Uterus (tissue), 4 donors: ENCODE data around the gene RAD51AP1. TPM values are rescaled to one million over a fixed set of nuclear protein-coding genes. Genes with fewer than 3 reads are reported as not detected.

ENCODE experiments used
- DNase-seq, 2 donors: peaks; one replicate each; pipeline ENCODE4 v3.0.0-alpha.2; 2019 to 2020
- H3K27ac ChIP-seq, 2 donors: fragments of 200-600 bp; sonication (generic); 1 replicate in 1 of 2; 2 replicates in 1 of 2; pipeline ENCODE4 v1.5.1; 2016 to 2018
- H3K27me3 ChIP-seq, 2 donors: fragments of 200-600 bp; sonication (generic); one replicate each; pipeline ENCODE4 v1.5.1; 2018 to 2019; ENCODE audit warnings: control low read depth in 1 of 2
- H3K36me3 ChIP-seq, 2 donors: fragments of 200-600 bp; sonication (generic); one replicate each; pipeline ENCODE4 v1.5.1; 2019; ENCODE audit warnings: control low read depth in 1 of 2
- H3K4me1 ChIP-seq, 2 donors: fragments of 200-600 bp; sonication (generic); one replicate each; pipeline ENCODE4 v1.5.1; 2018 to 2019; ENCODE audit warnings: control low read depth in 1 of 2
- H3K4me3 ChIP-seq, 2 donors: fragments of 200-600 bp; sonication (generic); 1 replicate in 1 of 2; 2 replicates in 1 of 2; pipeline ENCODE4 v1.5.1; 2018 to 2019; ENCODE audit warnings: mild to moderate bottlenecking in 1 of 2
- H3K9me3 ChIP-seq, 2 donors: fragments of 200-600 bp; sonication (generic); one replicate each; pipeline ENCODE4 v1.5.1; 2019; ENCODE audit warnings: control low read depth in 1 of 2
- CTCF ChIP-seq, 4 experiments: fragments of 200-600 bp in 2 of 4; fragments of 450-650 bp in 2 of 4; sonication (generic) in 2 of 4; IDR thresholded peaks; one replicate each; pipeline ENCODE4 v1.5.1; 2016 to 2019; ENCODE audit warnings: antibody characterized with exemption in 4 of 4, mild to moderate bottlenecking in 2 of 4, moderate library complexity in 1 of 4
- POLR2A ChIP-seq, 2 donors: fragments of 450-650 bp; IDR thresholded peaks; one replicate each; pipeline ENCODE4 v1.6.1; 2016; ENCODE audit warnings: antibody characterized with exemption in 2 of 2, mild to moderate bottlenecking in 1 of 2, moderate library complexity in 1 of 2
- intact Hi-C: fragments of 100-400 bp; cut with DNase I; formaldehyde crosslinking; loops from one replicate; pipeline ENCODE4 v1.15.1; 2023; ENCODE audit warnings: low total_unique reads
- total RNA-seq, 4 donors: library from RNA; depleted of rRNA in 3 of 4; stranded (reverse); fragments of >200 nt in 3 of 4; gene quantifications; one replicate each; pipeline versions ENCODE4 v1.1.0 to v1.2.4, GENCODE V29; 2014 to 2023
- donor health status: DM: yes; HTN: yes; CAD: no.

RAD51AP1 gene
- 10 to 100 TPM in 1 of 4 donors, 1 to 10 TPM in 1, not detected in 2; 1.3 to 22.8 TPM for total RNA-seq

- H3K36me3 ChIP-seq: no peaks in the 10 kb centered on the region
- no peaks in the 10 kb centered on the region for H3K9me3 ChIP-seq
- H3K27ac ChIP-seq: peak within 1 kb of the TSS; percentile 93 to 98
- no peaks in the 10 kb centered on the region for H3K27me3 ChIP-seq
- intact Hi-C loops: no loop called here
- peak; percentile 92 to 94 for DNase-seq
- peaks cover 5 to 11% of the 10 kb centered on the region in 2 donors for H3K4me1 ChIP-seq
- H3K4me3 ChIP-seq: peak within 1 kb of the TSS; percentile 65 to 88
- TF ChIP-seq POLR2A (IDR thresholded peaks at IDR 0.05) (peak in 1 of 2 donors; percentile 13), CTCF (IDR thresholded peaks at IDR 0.05) (peak in 1 of 4 experiments; percentile 17)
These were observed at the start of gene RAD51AP1 for GRCh38 chr12:4538207-4539160. TSS of gene RAD51AP1 (plus strand) at chr12:4538890. CDS start at chr12:4538940, 50 bp downstream.

GRCh38 chr12:4489556-4489955 lies 49.1 kb upstream of the RAD51AP1 start:
- Histone ChIP-seq H3K4me1 (no peaks in the 10 kb centered on the region), H3K36me3 (peaks cover 0 to 5% of the 10 kb centered on the region in 2 donors), H3K27ac (no peak overlapping the region), H3K27me3 (no peaks in the 10 kb centered on the region), H3K9me3 (no peaks in the 10 kb centered on the region), H3K4me3 (no peak overlapping the region)
- intact Hi-C loops: no loop called here
- no peak for DNase-seq
- TF ChIP-seq POLR2A (IDR thresholded peaks at IDR 0.05) (no peak), CTCF (IDR thresholded peaks at IDR 0.05) (no peak)

- DNase-seq: no peak
- H3K9me3 ChIP-seq: no peaks in the 10 kb centered on the region
- no peak overlapping the region for H3K27ac ChIP-seq
- H3K36me3 ChIP-seq: peaks cover 0 to 5% of the 10 kb centered on the region in 2 donors
- H3K4me3 ChIP-seq: no peak overlapping the region
- intact Hi-C loops: no loop called here
- H3K4me1 ChIP-seq: no peaks in the 10 kb centered on the region
- TF ChIP-seq CTCF (IDR thresholded peaks at IDR 0.05) (no peak), POLR2A (IDR thresholded peaks at IDR 0.05) (no peak)
- H3K27me3 ChIP-seq: no peaks in the 10 kb centered on the region
These were observed 47.7 kb upstream of the RAD51AP1 start for GRCh38 chr12:4490973-4491372.

- H3K27me3 ChIP-seq: no peaks in the 10 kb centered on the region
- H3K36me3 ChIP-seq: peaks cover 0 to 5% of the 10 kb centered on the region in 2 donors
- no peak overlapping the region for H3K27ac ChIP-seq
- intact Hi-C loops: no loop called here
- H3K4me3 ChIP-seq: no peak overlapping the region
- no peaks in the 10 kb centered on the region for H3K9me3 ChIP-seq
- no peaks in the 10 kb centered on the region for H3K4me1 ChIP-seq
- TF ChIP-seq CTCF (IDR thresholded peaks at IDR 0.05) (no peak), POLR2A (IDR thresholded peaks at IDR 0.05) (no peak)
- no peak for DNase-seq
These were observed 42.4 kb upstream of the RAD51AP1 start for GRCh38 chr12:4496145-4496838.

GRCh38 chr12:4499186-4499585 lies 39.5 kb upstream of the RAD51AP1 start:
- Histone ChIP-seq H3K27me3 (no peaks in the 10 kb centered on the region), H3K4me1 (no peaks in the 10 kb centered on the region), H3K27ac (no peak overlapping the region), H3K4me3 (no peak overlapping the region), H3K36me3 (no peaks in the 10 kb centered on the region), H3K9me3 (no peaks in the 10 kb centered on the region)
- no peak for DNase-seq
- intact Hi-C loops: no loop called here
- TF ChIP-seq POLR2A (IDR thresholded peaks at IDR 0.05) (no peak), CTCF (IDR thresholded peaks at IDR 0.05) (no peak)
